ENCODE data around the gene XK. TPM values are rescaled to one million over a fixed set of nuclear protein-coding genes. Genes with fewer than 3 reads are reported as not detected.
"Not testable (repeated sequence)": the region's sequence is repeated elsewhere in the genome, so short reads cannot be mapped to it uniquely, and the experiment has no call there.

XK gene
- total RNA-seq, 1 donor from 2014 or later, result 0.11 TPM

- no peak for DNase-seq
- no peak overlapping the region for H3K4me3 Mint-ChIP-seq
- no peaks in the 10 kb centered on the region for H3K27me3 Mint-ChIP-seq
- no peak for TF ChIP-seq CTCF (IDR thresholded peaks at IDR 0.05)
- intact Hi-C loops (cut with micrococcal nuclease), result no loop called here
- H3K27ac Mint-ChIP-seq, result no peak overlapping the region
- no peaks in the 10 kb centered on the region for H3K9me3 Mint-ChIP-seq
- ATAC-seq (ENCODE audit: low read depth), result no peak
- CTCF ChIA-PET, result no interaction called here
- H3K36me3 Mint-ChIP-seq (ENCODE audit: low read depth), result no peaks in the 10 kb centered on the region
- POLR2A ChIA-PET, result no interaction called here
- no peaks in the 10 kb centered on the region for H3K4me1 Mint-ChIP-seq
Observed at GRCh38 chrX:37644381-37645305, 40.9 kb upstream of the XK start.

- Mint-ChIP-seq H3K36me3 (ENCODE audit: low read depth) (no peaks in the 10 kb centered on the region), H3K4me1 (no peaks in the 10 kb centered on the region), H3K27ac (no peak overlapping the region), H3K27me3 (no peaks in the 10 kb centered on the region), H3K4me3 (no peak overlapping the region), H3K9me3 (no peaks in the 10 kb centered on the region)
- ChIA-PET POLR2A (no interaction called here), CTCF (no interaction called here)
- no peak for TF ChIP-seq CTCF (IDR thresholded peaks at IDR 0.05)
- DNase-seq (no peak), ATAC-seq (ENCODE audit: low read depth) (no peak)
- intact Hi-C loops (cut with micrococcal nuclease), result no loop called here
Observed at GRCh38 chrX:37646254-37646653, 39.3 kb upstream of the XK start.

- POLR2A ChIA-PET; DNase-seq; H3K27ac Mint-ChIP-seq; H3K36me3 Mint-ChIP-seq (ENCODE audit: low read depth); ATAC-seq (ENCODE audit: low read depth); H3K4me3 Mint-ChIP-seq; H3K27me3 Mint-ChIP-seq; H3K4me1 Mint-ChIP-seq; intact Hi-C loops (cut with micrococcal nuclease); H3K9me3 Mint-ChIP-seq; CTCF ChIA-PET: not testable (repeated sequence)
Observed at GRCh38 chrX:37650879-37651278, 34.7 kb upstream of the XK start.

GRCh38 chrX:37651921-37652452, 33.6 kb upstream of the XK start:
- H3K4me3 Mint-ChIP-seq, result no peak overlapping the region
- H3K9me3 Mint-ChIP-seq, result no peaks in the 10 kb centered on the region
- ChIA-PET CTCF (no interaction called here), POLR2A (no interaction called here)
- H3K27ac Mint-ChIP-seq, result no peak overlapping the region
- intact Hi-C loops (cut with micrococcal nuclease), result no loop called here
- no peak for DNase-seq
- H3K4me1 Mint-ChIP-seq, result no peaks in the 10 kb centered on the region
- no peaks in the 10 kb centered on the region for H3K36me3 Mint-ChIP-seq (ENCODE audit: low read depth)
- no peaks in the 10 kb centered on the region for H3K27me3 Mint-ChIP-seq
- no peak for TF ChIP-seq CTCF (IDR thresholded peaks at IDR 0.05)
- ATAC-seq (ENCODE audit: low read depth), result no peak

- intact Hi-C loops (cut with micrococcal nuclease), result no loop called here
- ATAC-seq (ENCODE audit: low read depth), result no peak
- Mint-ChIP-seq H3K36me3 (ENCODE audit: low read depth) (no peaks in the 10 kb centered on the region), H3K9me3 (no peaks in the 10 kb centered on the region), H3K27me3 (no peaks in the 10 kb centered on the region), H3K4me3 (no peak overlapping the region), H3K4me1 (no peaks in the 10 kb centered on the region), H3K27ac (no peak overlapping the region)
- no peak for DNase-seq
- POLR2A ChIA-PET, result no interaction called here
- CTCF ChIA-PET, result no interaction called here
- no peak for TF ChIP-seq CTCF (IDR thresholded peaks at IDR 0.05)
Observed at GRCh38 chrX:37652589-37653231, 32.9 kb upstream of the XK start.
